ENCODE results near the gene TRIM64C.
"Not testable (repeated sequence)": the region's sequence is repeated elsewhere in the genome, so short reads cannot be mapped to it uniquely, and the experiment has no call there.

TRIM64C gene, protein sequence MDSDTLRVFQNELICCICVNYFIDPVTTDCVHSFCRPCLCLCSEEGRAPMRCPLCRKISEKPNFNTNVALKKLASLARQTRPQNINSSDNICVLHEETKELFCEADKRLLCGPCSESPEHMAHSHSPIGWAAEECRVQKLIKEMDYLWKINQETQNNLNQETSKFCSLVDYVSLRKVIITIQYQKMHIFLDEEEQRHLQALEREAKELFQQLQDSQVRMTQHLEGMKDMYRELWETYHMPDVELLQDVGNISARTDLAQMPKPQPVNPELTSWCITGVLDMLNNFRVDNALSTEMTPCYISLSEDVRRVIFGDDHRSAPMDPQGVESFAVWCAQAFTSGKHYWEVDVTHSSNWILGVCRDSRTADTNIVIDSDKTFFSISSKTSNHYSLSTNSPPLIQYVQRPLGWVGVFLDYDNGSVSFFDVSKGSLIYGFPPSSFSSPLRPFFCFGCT

DNA sequence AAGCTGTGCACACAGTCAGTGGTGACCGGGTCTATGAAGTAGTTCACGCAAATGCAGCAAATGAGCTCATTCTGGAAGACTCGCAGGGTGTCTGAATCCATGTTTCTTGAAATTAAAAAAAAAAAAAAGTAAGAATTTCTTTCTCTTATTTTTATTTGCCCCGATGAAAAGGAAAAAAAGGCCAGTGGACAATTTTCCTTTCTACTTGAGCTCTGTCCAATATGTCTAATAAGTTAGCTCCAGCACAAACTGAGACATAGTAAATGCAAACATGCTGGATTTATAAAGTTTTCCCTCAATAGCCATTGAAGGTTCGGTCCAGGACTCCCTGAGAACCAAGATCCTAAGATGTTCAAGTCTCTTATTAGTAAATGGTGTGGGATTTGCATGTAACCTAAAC, at the start of gene TRIM64C:
Gene TRIM64C (minus strand): TSS at position 101 of the 400 bp plus-strand sequence. CDS start 0 bp downstream, at position 101.
- not testable (repeated sequence) for DNase-seq (ENCODE audit: low read depth)

DNA sequence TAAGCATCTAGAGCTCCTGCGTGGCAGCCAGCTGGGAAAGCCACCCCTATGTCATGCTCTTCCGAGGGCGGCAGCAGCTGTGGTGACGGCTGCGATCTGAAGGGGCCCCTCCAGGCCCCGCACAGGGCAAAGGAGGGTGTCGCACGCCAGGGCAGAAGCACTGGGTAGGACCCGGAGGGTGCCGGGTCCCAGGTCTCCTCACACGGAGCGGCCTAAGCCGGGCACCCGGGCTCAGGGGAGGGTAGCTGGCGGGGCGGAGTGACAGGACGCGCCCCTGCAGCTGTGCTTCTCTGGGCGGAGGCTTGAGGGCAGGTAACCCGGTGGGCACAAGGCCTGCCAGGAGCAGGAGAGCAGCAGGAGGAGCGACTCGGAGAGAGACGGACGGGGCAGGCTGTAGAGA, 43.4 kb upstream of the TRIM64C start:
- not testable (repeated sequence) for DNase-seq (ENCODE audit: low read depth)

DNA sequence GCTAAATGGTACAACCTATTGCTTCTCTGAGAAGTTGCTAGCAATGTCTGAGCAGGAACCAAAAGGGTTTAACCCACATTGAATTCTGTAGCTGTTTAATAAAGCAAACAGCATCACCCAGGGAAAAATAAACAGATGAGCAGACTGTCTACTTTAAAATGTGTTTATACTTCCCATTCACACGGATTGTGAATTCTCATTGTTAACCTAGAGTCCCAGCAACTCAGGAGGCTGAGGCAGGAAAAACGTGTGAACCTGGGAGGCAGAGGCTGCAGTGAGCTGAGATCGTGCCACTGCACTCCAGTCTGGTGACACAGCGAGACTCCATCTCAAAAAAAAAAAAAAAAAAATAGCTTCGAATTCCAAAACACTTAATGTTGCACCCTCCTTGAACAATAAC, 11.0 kb upstream of the TRIM64C start:
- not testable (repeated sequence) for DNase-seq (ENCODE audit: low read depth)

DNA sequence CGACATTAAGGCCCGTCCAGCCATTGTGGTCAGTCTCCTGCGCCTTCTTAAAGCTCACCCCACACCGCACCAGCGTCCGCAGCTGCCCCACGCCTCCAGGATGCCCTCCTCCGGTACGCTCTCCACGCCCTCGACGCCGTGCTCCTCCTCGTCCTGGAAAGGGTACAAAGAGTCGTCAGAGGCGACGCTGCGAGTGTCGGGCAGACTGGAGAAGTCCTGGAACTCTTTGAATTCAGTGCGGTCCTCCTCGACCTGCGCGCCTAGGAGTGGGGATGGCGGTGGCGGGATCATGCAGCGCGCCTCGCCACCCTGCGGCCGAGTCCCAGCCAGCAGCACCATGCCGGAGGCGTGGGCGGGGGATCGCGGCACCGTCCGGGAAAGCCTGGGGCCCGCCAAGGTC, 9.1 kb downstream of the TRIM64C start:
- not testable (repeated sequence) for DNase-seq (ENCODE audit: low read depth)

DNA sequence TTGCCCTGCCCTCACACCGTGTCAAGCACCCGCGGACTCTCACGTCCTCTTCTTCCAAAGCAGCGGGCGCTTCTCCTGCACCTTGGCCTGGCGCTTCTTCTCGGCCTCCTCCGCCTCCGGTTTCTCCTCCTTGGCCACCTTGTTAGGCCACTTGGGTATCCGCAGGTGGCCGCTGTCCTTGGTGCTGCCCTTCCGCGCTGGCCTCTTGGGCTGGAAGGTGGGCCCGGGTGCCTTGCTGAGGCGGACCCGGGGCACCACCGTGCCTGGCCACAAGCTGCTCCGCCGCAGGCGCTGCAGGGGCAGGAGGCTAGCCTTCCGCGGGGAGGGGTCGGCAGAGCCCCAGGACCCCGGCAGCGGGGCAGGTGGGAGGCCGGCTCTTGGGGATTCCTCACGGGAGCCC, 10.7 kb downstream of the TRIM64C start:
- not testable (repeated sequence) for DNase-seq (ENCODE audit: low read depth)

DNA sequence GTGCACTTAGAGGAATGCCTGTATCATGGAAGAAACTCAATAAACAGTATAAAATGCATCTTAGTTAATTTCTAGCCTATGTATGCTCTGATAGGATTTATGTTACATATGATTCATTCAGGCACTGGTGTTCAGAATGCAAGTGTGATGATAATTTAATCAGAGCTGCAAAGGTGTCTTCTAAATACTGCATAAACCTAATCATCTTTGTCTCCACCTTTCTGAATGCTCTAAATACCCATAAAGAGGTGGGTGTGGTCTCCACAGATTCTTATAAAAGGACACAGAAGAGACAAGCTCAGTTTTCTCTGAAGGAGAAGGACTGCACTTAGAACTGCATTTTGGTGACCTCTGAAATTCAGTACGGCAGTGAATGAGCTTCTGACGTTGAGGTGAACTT, 30.4 kb downstream of the TRIM64C start, which contains the start of gene TRIM49B:
Gene TRIM49B (plus strand): TSS at position 301 of the 400 bp plus-strand sequence. CDS start 2,777 bp downstream, outside the sequence.
- DNase-seq (ENCODE audit: low read depth): not testable (repeated sequence)
